ENCODE measurements around the gene DCAF7. TPM values are rescaled to one million over a fixed set of nuclear protein-coding genes. Genes with fewer than 3 reads are reported as not detected.

The DCAF7 gene
- total RNA-seq, 1 experiment from 2014 or later, result 91.5 TPM

DNA sequence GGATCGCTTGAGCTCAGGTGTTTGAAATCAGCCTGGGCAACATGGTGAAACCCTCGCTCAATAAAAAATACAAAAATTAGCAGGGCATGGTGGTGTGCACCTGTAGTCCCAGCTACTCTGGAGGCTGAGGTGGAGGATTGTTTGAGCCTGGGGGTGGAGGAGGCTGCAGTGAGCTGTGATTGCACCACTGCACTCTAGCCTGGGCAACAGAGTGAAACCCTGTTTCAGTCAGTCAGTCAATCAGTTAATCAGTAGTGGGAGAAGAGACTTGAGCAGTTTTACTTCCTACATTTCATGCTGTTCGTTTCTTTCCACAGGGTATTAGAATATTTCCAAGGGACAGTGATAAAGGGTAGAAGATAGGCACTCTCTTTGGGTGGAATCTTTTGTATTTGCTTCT, 80.8 kb downstream of the DCAF7 start:
- ChIA-PET CTCF (interaction anchor here (0.7 to 1.5 kb wide), 3 partner anchors 9 to 153 kb away, joined by 3 to 6 read pairs (median 5); partner anchors contain the start of gene MAP3K3), POLR2A (no interaction called here)
- no peaks in the 10 kb centered on the region for H3K36me3 Mint-ChIP-seq
- ATAC-seq (no peak), DNase-seq (ENCODE audit: low spot score) (no peak)
- TF ChIP-seq, protein P1, sequence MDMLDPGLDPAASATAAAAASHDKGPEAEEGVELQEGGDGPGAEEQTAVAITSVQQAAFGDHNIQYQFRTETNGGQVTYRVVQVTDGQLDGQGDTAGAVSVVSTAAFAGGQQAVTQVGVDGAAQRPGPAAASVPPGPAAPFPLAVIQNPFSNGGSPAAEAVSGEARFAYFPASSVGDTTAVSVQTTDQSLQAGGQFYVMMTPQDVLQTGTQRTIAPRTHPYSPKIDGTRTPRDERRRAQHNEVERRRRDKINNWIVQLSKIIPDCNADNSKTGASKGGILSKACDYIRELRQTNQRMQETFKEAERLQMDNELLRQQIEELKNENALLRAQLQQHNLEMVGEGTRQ (CRISPR knock-in tag; IDR thresholded peaks at IDR 0.05), result no peak
- TF ChIP-seq NFE2L1 (CRISPR knock-in tag; IDR thresholded peaks at IDR 0.05), result no peak
- TF ChIP-seq, protein P2, sequence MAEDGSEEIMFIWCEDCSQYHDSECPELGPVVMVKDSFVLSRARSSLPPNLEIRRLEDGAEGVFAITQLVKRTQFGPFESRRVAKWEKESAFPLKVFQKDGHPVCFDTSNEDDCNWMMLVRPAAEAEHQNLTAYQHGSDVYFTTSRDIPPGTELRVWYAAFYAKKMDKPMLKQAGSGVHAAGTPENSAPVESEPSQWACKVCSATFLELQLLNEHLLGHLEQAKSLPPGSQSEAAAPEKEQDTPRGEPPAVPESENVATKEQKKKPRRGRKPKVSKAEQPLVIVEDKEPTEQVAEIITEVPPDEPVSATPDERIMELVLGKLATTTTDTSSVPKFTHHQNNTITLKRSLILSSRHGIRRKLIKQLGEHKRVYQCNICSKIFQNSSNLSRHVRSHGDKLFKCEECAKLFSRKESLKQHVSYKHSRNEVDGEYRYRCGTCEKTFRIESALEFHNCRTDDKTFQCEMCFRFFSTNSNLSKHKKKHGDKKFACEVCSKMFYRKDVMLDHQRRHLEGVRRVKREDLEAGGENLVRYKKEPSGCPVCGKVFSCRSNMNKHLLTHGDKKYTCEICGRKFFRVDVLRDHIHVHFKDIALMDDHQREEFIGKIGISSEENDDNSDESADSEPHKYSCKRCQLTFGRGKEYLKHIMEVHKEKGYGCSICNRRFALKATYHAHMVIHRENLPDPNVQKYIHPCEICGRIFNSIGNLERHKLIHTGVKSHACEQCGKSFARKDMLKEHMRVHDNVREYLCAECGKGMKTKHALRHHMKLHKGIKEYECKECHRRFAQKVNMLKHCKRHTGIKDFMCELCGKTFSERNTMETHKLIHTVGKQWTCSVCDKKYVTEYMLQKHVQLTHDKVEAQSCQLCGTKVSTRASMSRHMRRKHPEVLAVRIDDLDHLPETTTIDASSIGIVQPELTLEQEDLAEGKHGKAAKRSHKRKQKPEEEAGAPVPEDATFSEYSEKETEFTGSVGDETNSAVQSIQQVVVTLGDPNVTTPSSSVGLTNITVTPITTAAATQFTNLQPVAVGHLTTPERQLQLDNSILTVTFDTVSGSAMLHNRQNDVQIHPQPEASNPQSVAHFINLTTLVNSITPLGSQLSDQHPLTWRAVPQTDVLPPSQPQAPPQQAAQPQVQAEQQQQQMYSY (CRISPR knock-in tag; IDR thresholded peaks at IDR 0.05), result no peak
- TF ChIP-seq, protein P3, sequence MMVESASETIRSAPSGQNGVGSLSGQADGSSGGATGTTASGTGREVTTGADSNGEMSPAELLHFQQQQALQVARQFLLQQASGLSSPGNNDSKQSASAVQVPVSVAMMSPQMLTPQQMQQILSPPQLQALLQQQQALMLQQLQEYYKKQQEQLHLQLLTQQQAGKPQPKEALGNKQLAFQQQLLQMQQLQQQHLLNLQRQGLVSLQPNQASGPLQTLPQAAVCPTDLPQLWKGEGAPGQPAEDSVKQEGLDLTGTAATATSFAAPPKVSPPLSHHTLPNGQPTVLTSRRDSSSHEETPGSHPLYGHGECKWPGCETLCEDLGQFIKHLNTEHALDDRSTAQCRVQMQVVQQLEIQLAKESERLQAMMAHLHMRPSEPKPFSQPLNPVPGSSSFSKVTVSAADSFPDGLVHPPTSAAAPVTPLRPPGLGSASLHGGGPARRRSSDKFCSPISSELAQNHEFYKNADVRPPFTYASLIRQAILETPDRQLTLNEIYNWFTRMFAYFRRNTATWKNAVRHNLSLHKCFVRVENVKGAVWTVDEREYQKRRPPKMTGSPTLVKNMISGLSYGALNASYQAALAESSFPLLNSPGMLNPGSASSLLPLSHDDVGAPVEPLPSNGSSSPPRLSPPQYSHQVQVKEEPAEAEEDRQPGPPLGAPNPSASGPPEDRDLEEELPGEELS (CRISPR knock-in tag; IDR thresholded peaks at IDR 0.05), result no peak
- TF ChIP-seq ZNF396 (CRISPR knock-in tag; IDR thresholded peaks at IDR 0.05; ENCODE audit: borderline replicate concordance), result no peak
- TF ChIP-seq ZNF121 (CRISPR knock-in tag; IDR thresholded peaks at IDR 0.05), result peak; percentile 93
- TF ChIP-seq, protein P4, sequence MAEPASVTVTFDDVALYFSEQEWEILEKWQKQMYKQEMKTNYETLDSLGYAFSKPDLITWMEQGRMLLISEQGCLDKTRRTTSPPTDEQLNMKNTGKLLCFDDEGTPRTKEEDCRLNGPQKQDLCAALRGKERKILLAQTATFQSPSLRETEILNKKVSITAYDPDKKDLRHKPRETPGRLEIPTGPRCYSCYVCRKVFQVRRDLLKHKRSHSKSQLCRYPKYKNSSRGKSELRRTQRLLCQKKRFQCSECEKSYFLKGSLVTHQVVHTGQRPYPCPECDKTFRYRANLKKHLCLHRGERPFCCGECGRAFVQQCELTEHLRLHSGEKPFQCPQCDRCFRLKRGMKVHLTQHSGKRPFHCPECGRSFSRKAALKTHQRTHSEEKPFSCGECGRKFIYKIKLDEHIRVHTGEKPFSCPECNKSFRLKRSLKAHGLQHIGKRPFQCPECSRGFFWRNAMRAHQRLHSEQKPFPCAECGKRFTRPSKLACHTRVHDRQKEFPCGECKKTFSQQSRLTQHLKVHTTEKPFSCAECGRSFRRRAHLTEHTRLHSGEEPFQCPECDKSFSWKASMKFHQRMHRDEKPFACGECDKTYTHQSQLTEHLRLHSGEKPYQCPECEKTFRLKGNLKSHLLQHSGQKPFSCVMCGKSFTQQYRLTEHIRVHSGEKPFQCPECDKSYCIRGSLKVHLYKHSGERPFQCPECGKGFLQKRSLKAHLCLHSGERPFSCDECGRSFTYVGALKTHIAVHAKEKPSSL (CRISPR knock-in tag; conservative IDR thresholded peaks at IDR 0.05), result no peak
- H3K4me1 Mint-ChIP-seq, result peaks cover 56% of the 10 kb centered on the region
- H3K27me3 Mint-ChIP-seq (ENCODE audit: low read depth), result no peaks in the 10 kb centered on the region
- H3K9me3 Mint-ChIP-seq, result no peaks in the 10 kb centered on the region
- H3K27ac Mint-ChIP-seq, result peak overlapping the region; percentile 93
- H3K4me3 Mint-ChIP-seq, result peak overlapping the region; percentile 0; the same call in 1 of the 2 replicates

DNA sequence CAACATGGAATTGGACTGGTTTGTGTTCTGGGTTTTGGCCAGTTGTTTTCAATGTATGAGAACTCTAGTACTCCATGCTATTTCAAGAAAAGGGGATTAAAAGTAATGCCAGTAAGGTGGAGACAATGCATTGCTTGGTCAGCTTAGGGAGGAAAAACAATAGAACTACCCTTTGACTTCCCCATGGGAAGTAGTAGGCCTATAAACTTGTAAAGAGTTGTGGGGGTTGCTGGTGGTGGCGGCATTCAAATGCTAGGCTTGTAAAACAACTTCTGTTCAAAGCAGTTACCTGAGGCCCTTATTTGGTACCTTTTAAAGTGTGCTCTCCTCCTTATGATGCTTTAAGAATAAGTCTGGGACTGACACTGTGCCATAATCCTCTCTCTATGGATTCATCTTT, 81.3 kb downstream of the DCAF7 start:
- H3K4me1 Mint-ChIP-seq, result peaks cover 53% of the 10 kb centered on the region
- H3K36me3 Mint-ChIP-seq, result peaks cover 4% of the 10 kb centered on the region; the same call in 1 of the 2 replicates
- no peak for TF ChIP-seq OVOL2 (CRISPR knock-in tag; IDR thresholded peaks at IDR 0.05; ENCODE audit: borderline replicate concordance)
- TF ChIP-seq GTF2I (CRISPR knock-in tag; conservative IDR thresholded peaks at IDR 0.05), result no peak
- TF ChIP-seq PRRX2 (CRISPR knock-in tag; IDR thresholded peaks at IDR 0.05), result no peak
- TF ChIP-seq, protein P5, sequence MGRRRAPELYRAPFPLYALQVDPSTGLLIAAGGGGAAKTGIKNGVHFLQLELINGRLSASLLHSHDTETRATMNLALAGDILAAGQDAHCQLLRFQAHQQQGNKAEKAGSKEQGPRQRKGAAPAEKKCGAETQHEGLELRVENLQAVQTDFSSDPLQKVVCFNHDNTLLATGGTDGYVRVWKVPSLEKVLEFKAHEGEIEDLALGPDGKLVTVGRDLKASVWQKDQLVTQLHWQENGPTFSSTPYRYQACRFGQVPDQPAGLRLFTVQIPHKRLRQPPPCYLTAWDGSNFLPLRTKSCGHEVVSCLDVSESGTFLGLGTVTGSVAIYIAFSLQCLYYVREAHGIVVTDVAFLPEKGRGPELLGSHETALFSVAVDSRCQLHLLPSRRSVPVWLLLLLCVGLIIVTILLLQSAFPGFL (CRISPR knock-in tag; IDR thresholded peaks at IDR 0.05; ENCODE audit: borderline replicate concordance), result no peak
- no peak for TF ChIP-seq ZNF396 (CRISPR knock-in tag; IDR thresholded peaks at IDR 0.05; ENCODE audit: borderline replicate concordance)
- TF ChIP-seq, protein P6, sequence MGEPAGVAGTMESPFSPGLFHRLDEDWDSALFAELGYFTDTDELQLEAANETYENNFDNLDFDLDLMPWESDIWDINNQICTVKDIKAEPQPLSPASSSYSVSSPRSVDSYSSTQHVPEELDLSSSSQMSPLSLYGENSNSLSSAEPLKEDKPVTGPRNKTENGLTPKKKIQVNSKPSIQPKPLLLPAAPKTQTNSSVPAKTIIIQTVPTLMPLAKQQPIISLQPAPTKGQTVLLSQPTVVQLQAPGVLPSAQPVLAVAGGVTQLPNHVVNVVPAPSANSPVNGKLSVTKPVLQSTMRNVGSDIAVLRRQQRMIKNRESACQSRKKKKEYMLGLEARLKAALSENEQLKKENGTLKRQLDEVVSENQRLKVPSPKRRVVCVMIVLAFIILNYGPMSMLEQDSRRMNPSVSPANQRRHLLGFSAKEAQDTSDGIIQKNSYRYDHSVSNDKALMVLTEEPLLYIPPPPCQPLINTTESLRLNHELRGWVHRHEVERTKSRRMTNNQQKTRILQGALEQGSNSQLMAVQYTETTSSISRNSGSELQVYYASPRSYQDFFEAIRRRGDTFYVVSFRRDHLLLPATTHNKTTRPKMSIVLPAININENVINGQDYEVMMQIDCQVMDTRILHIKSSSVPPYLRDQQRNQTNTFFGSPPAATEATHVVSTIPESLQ (CRISPR knock-in tag; IDR thresholded peaks at IDR 0.05), result no peak
- no peak for TF ChIP-seq RELA (CRISPR knock-in tag; IDR thresholded peaks at IDR 0.05; ENCODE audit: borderline replicate concordance)
- TF ChIP-seq, protein P7, sequence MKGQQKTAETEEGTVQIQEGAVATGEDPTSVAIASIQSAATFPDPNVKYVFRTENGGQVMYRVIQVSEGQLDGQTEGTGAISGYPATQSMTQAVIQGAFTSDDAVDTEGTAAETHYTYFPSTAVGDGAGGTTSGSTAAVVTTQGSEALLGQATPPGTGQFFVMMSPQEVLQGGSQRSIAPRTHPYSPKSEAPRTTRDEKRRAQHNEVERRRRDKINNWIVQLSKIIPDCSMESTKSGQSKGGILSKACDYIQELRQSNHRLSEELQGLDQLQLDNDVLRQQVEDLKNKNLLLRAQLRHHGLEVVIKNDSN (CRISPR knock-in tag; IDR thresholded peaks at IDR 0.05), result no peak
- no peak for TF ChIP-seq NFATC4 (CRISPR knock-in tag; IDR thresholded peaks at IDR 0.05)
- no peak for TF ChIP-seq ZNF219 (CRISPR knock-in tag; IDR thresholded peaks at IDR 0.05; ENCODE audit: borderline replicate concordance)
- TF ChIP-seq, protein P3 (CRISPR knock-in tag; IDR thresholded peaks at IDR 0.05), result no peak
- no peak for TF ChIP-seq NR3C1 (CRISPR knock-in tag; conservative IDR thresholded peaks at IDR 0.05; ENCODE audit: low read depth)
- no peak for TF ChIP-seq JUN (CRISPR knock-in tag; IDR thresholded peaks at IDR 0.05)
- H3K9me3 Mint-ChIP-seq, result no peaks in the 10 kb centered on the region
- H3K4me3 Mint-ChIP-seq, result peak overlapping the region; percentile 3
- ChIA-PET CTCF (interaction anchor here (1.3 to 3.1 kb wide), 4 partner anchors 10 to 48 kb away, joined by 5 to 18 read pairs (median 8); partner anchors contain the start of gene MAP3K3), POLR2A (no interaction called here)
- no peak for DNase-seq (ENCODE audit: low spot score)
- peak; percentile 80 for ATAC-seq
- H3K27ac Mint-ChIP-seq, result peak overlapping the region; percentile 93
- no peaks in the 10 kb centered on the region for H3K27me3 Mint-ChIP-seq (ENCODE audit: low read depth)

All from WTC11 (cell line).